Skeletal muscle tissue (tissue), 4 donors: ENCODE data around the gene PCARE. TPM values are rescaled to one million over a fixed set of nuclear protein-coding genes. Genes with fewer than 3 reads are reported as not detected.

Source experiments
- H3K27ac ChIP-seq: one replicate; pipeline ENCODE4 v1.7.0; 2013; ENCODE audit warnings: mild to moderate bottlenecking, low read depth, low read length, inconsistent platforms
- H3K27me3 ChIP-seq, 3 donors: one replicate each; pipeline ENCODE4 v1.7.0; 2013; ENCODE audit warnings: low read length in 3 of 3; ENCODE audit not compliant: control insufficient read depth in 3 of 3, insufficient read depth in 3 of 3
- H3K36me3 ChIP-seq, 3 donors: one replicate each; pipeline ENCODE4 v1.7.0; 2013; ENCODE audit warnings: low read length in 3 of 3; ENCODE audit not compliant: control insufficient read depth in 3 of 3, insufficient read depth in 3 of 3
- H3K4me1 ChIP-seq, 3 donors: one replicate each; pipeline ENCODE4 v1.7.0; 2013; ENCODE audit warnings: low read length in 3 of 3, mild to moderate bottlenecking in 3 of 3; ENCODE audit not compliant: control insufficient read depth in 3 of 3, insufficient read depth in 3 of 3
- H3K4me3 ChIP-seq, 3 donors: one replicate each; pipeline ENCODE4 v1.7.0; 2013; ENCODE audit warnings: low read length in 3 of 3
- H3K9ac ChIP-seq, 3 donors: one replicate each; pipeline ENCODE4 v1.7.0; 2013; ENCODE audit warnings: low read length in 3 of 3, mild to moderate bottlenecking in 3 of 3, moderate library complexity in 2 of 3, low read depth in 1 of 3
- H3K9me3 ChIP-seq, 3 donors: one replicate each; pipeline ENCODE4 v1.7.0; 2013; ENCODE audit warnings: low read length in 3 of 3; ENCODE audit not compliant: control insufficient read depth in 3 of 3
- total RNA-seq: library from RNA; depleted of rRNA; stranded (reverse); fragments of >200 nt; gene quantifications from one replicate; pipeline ENCODE4 v1.2.3, GENCODE V29; 2014
- donor health status: Osteomylitis.

Gene PCARE
- total RNA-seq, 1 donor from 2014 or later: under 0.01 TPM

GRCh38 chr2:29064746-29065067 lies 9.6 kb downstream of the PCARE start:
- Histone ChIP-seq H3K4me3 (no peak overlapping the region), H3K4me1 (peaks cover 21 to 28% (median 28%) of the 10 kb centered on the region in 3 donors), H3K27ac (no peak overlapping the region), H3K36me3 (no peaks in the 10 kb centered on the region), H3K9ac (peak overlapping the region in 1 of 3 donors; percentile 16), H3K27me3 (no peaks in the 10 kb centered on the region), H3K9me3 (no peaks in the 10 kb centered on the region)

- Histone ChIP-seq H3K9ac (no peak overlapping the region), H3K4me1 (peaks cover 21 to 28% (median 28%) of the 10 kb centered on the region in 3 donors), H3K27ac (no peak overlapping the region), H3K9me3 (no peaks in the 10 kb centered on the region), H3K4me3 (peak overlapping the region in 1 of 3 donors; percentile 48), H3K36me3 (no peaks in the 10 kb centered on the region), H3K27me3 (no peaks in the 10 kb centered on the region)
Observed at GRCh38 chr2:29064346-29064715, 10.0 kb downstream of the PCARE start.

- Histone ChIP-seq H3K4me3 (peak overlapping the region in 2 of 3 donors; percentile 48 to 59), H3K27ac (no peak overlapping the region), H3K4me1 (peaks cover 21 to 28% (median 28%) of the 10 kb centered on the region in 3 donors), H3K9me3 (no peaks in the 10 kb centered on the region), H3K36me3 (no peaks in the 10 kb centered on the region), H3K9ac (no peak overlapping the region), H3K27me3 (no peaks in the 10 kb centered on the region)
Observed at GRCh38 chr2:29063646-29064345, 10.5 kb downstream of the PCARE start.

- peak overlapping the region in 1 of 3 donors; percentile 13 for H3K4me3 ChIP-seq
- H3K9ac ChIP-seq: no peak overlapping the region
- no peaks in the 10 kb centered on the region for H3K36me3 ChIP-seq
- H3K4me1 ChIP-seq: peaks cover 21 to 28% (median 28%) of the 10 kb centered on the region in 3 donors
- no peak overlapping the region for H3K27ac ChIP-seq
- no peaks in the 10 kb centered on the region for H3K27me3 ChIP-seq
- no peaks in the 10 kb centered on the region for H3K9me3 ChIP-seq
Observed at GRCh38 chr2:29063056-29063455, 11.3 kb downstream of the PCARE start.

- Histone ChIP-seq H3K4me1 (peaks cover 21 to 28% (median 28%) of the 10 kb centered on the region in 3 donors), H3K27me3 (no peaks in the 10 kb centered on the region), H3K36me3 (no peaks in the 10 kb centered on the region), H3K27ac (no peak overlapping the region), H3K4me3 (no peak overlapping the region), H3K9me3 (no peaks in the 10 kb centered on the region), H3K9ac (no peak overlapping the region)
Observed at GRCh38 chr2:29062371-29062770, 12.0 kb downstream of the PCARE start.

- no peaks in the 10 kb centered on the region for H3K27me3 ChIP-seq
- no peak overlapping the region for H3K9ac ChIP-seq
- H3K9me3 ChIP-seq: no peaks in the 10 kb centered on the region
- H3K27ac ChIP-seq: no peak overlapping the region
- peaks cover 0 to 3% (median 0%) of the 10 kb centered on the region in 3 donors for H3K36me3 ChIP-seq
- H3K4me3 ChIP-seq: no peak overlapping the region
- H3K4me1 ChIP-seq: peaks cover 21 to 28% (median 28%) of the 10 kb centered on the region in 3 donors
Observed at GRCh38 chr2:29061616-29062015, 12.7 kb downstream of the PCARE start.

GRCh38 chr2:29061176-29061575 lies 13.1 kb downstream of the PCARE start:
- H3K36me3 ChIP-seq: peaks cover 0 to 3% (median 0%) of the 10 kb centered on the region in 3 donors

GRCh38 chr2:29060441-29060840 lies 13.9 kb downstream of the PCARE start:
- H3K27me3 ChIP-seq: no peaks in the 10 kb centered on the region
- H3K9ac ChIP-seq: no peak overlapping the region
- no peak overlapping the region for H3K27ac ChIP-seq
- peaks cover 0 to 3% (median 0%) of the 10 kb centered on the region in 3 donors for H3K36me3 ChIP-seq
- no peaks in the 10 kb centered on the region for H3K9me3 ChIP-seq
- no peak overlapping the region for H3K4me3 ChIP-seq
- peaks cover 17 to 25% (median 23%) of the 10 kb centered on the region in 3 donors for H3K4me1 ChIP-seq

More at GRCh38 chr2:29061176-29061575, 13.1 kb downstream of the PCARE start:
- no peaks in the 10 kb centered on the region for H3K27me3 ChIP-seq
- H3K9me3 ChIP-seq: no peaks in the 10 kb centered on the region
- H3K4me3 ChIP-seq: no peak overlapping the region
- peaks cover 18 to 28% (median 27%) of the 10 kb centered on the region in 3 donors for H3K4me1 ChIP-seq
- no peak overlapping the region for H3K9ac ChIP-seq
- H3K27ac ChIP-seq: no peak overlapping the region

- peaks cover 15 to 17% (median 16%) of the 10 kb centered on the region in 3 donors for H3K4me1 ChIP-seq
- H3K27ac ChIP-seq: no peak overlapping the region
- H3K36me3 ChIP-seq: peaks cover 0 to 3% (median 0%) of the 10 kb centered on the region in 3 donors
- H3K9ac ChIP-seq: no peak overlapping the region
- H3K4me3 ChIP-seq: no peak overlapping the region
- no peaks in the 10 kb centered on the region for H3K9me3 ChIP-seq
- H3K27me3 ChIP-seq: no peaks in the 10 kb centered on the region
Observed at GRCh38 chr2:29059624-29060023, 14.7 kb downstream of the PCARE start.

GRCh38 chr2:29057006-29057405 lies 17.3 kb downstream of the PCARE start:
- Histone ChIP-seq H3K4me1 (peaks cover 0 to 2% (median 0%) of the 10 kb centered on the region in 3 donors), H3K36me3 (peaks cover 0 to 18% (median 0%) of the 10 kb centered on the region in 3 donors), H3K4me3 (no peak overlapping the region), H3K27me3 (no peaks in the 10 kb centered on the region), H3K9ac (no peak overlapping the region), H3K9me3 (no peaks in the 10 kb centered on the region), H3K27ac (no peak overlapping the region)
